A549 (cell line): Measurements from ENCODE around the gene IL17RA.

Experiments
- CTCF ChIP-seq: fragments of >200 bp; sonication (Bioruptor Twin); formaldehyde crosslinking; IDR thresholded peaks from 3 replicates; pipeline ENCODE4 v1.5.1; 2016
- ELK1 ChIP-seq: fragments of 150-350 bp; IDR thresholded peaks from 2 replicates; pipeline ENCODE4 v1.6.1; 2014; ENCODE audit warnings: low read depth, mild to moderate bottlenecking, low read length
- EP300 ChIP-seq, 2 experiments: fragments of >200 bp; sonication (Bioruptor Twin); formaldehyde crosslinking; IDR thresholded peaks; 2 replicates in 1 of 2; 3 replicates in 1 of 2; pipeline ENCODE4 v1.6.1; 2016 to 2017
- ESRRA ChIP-seq: fragments of 150-350 bp; IDR thresholded peaks from 2 replicates; pipeline ENCODE4 v1.6.1; 2014; ENCODE audit warnings: mild to moderate bottlenecking, low read length, borderline replicate concordance
- FOXS1 ChIP-seq: fragments of 250-450 bp; sonication (Bioruptor Pico); IDR thresholded peaks from 2 replicates; pipeline ENCODE4 v1.5.0; 2020; ENCODE audit warnings: mild to moderate bottlenecking, moderate library complexity
- HEYL ChIP-seq: fragments of 250-450 bp; sonication (Bioruptor Pico); IDR thresholded peaks from 2 replicates; pipeline ENCODE4 v1.8.0; 2021; ENCODE audit warnings: mild to moderate bottlenecking, moderate library complexity
- JUNB ChIP-seq: fragments of >200 bp; sonication (Bioruptor Twin); formaldehyde crosslinking; IDR thresholded peaks from 2 replicates; pipeline ENCODE4 v1.6.1; 2016
- POLR2A ChIP-seq: IDR thresholded peaks from 2 replicates; pipeline ENCODE4 v1.6.1; 2012; ENCODE audit warnings: mild to moderate bottlenecking, low read length
- RAD21 ChIP-seq, 2 experiments: fragments of >200 bp in 1 of 2; sonication (Bioruptor Twin) in 1 of 2; formaldehyde crosslinking in 1 of 2; IDR thresholded peaks in 1 of 2; conservative IDR thresholded peaks in 1 of 2; 2 replicates in 1 of 2; 3 replicates in 1 of 2; pipeline ENCODE4 v1.6.1; 2012 to 2018; ENCODE audit warnings: inconsistent platforms in 1 of 2
- RARB ChIP-seq: fragments of 250-450 bp; sonication (Bioruptor Pico); IDR thresholded peaks from 2 replicates; pipeline ENCODE4 v1.8.0; 2021; ENCODE audit warnings: mild to moderate bottlenecking, moderate library complexity
- SMC3 ChIP-seq: fragments of >200 bp; sonication (Bioruptor Twin); formaldehyde crosslinking; IDR thresholded peaks from 3 replicates; pipeline ENCODE4 v1.6.1; 2018; ENCODE audit warnings: inconsistent platforms
- ZC3H11A ChIP-seq: fragments of 450-650 bp; IDR thresholded peaks from 2 replicates; pipeline ENCODE4 v1.6.1; 2014; ENCODE audit warnings: antibody characterized with exemption, mild to moderate bottlenecking

- TF ChIP-seq POLR2A: no peak
- no peak for TF ChIP-seq HEYL
- TF ChIP-seq ESRRA: no peak
- no peak for TF ChIP-seq CTCF
- TF ChIP-seq RAD21 (conservative IDR thresholded peaks at IDR 0.05 in 1 of 2, IDR thresholded peaks at IDR 0.05 in 1 of 2): no peak
- no peak for TF ChIP-seq FOXS1 (CRISPR knock-in tag)
- TF ChIP-seq ZC3H11A: no peak
- TF ChIP-seq JUNB: no peak
- no peak for TF ChIP-seq RARB
- TF ChIP-seq SMC3: no peak
- TF ChIP-seq EP300 (IDR thresholded peaks at IDR 0.05): no peak
- no peak for TF ChIP-seq ELK1
These were observed 22.7 kb downstream of the IL17RA start for GRCh38 chr22:17107547-17107810.
